Gastrocnemius medialis (tissue), 4 donors: ENCODE data around the gene AP1M2. TPM values are rescaled to one million over a fixed set of nuclear protein-coding genes. Genes with fewer than 3 reads are reported as not detected.
A peak's percentile ranks its signal among the peaks of the same experiment; 100 is the strongest.

Experiments used
- ATAC-seq, 2 donors: fragments of 150-250 bp; one replicate each; pipeline ENCODE4 v1.9.1; 2016
- DNase-seq, 2 donors: peaks; one replicate each; pipeline ENCODE4 v3.0.0-alpha.2; 2019
- H3K27ac ChIP-seq, 4 donors: fragments of 200-600 bp; sonication (generic); 1 replicate in 1 of 4; 2 replicates in 3 of 4; pipeline ENCODE4 v1.5.1; 2016 to 2018; ENCODE audit warnings: mild to moderate bottlenecking in 2 of 4, moderate library complexity in 1 of 4
- H3K27me3 ChIP-seq, 3 donors: fragments of 200-600 bp; sonication (generic) in 2 of 3; 1 replicate in 1 of 3; 2 replicates in 2 of 3; pipeline versions ENCODE4 v1.5.1 to v1.6.0; 2016 to 2019; ENCODE audit warnings: mild to moderate bottlenecking in 1 of 3, moderate library complexity in 1 of 3
- H3K36me3 ChIP-seq, 2 donors: fragments of 200-600 bp; sonication (generic) in 1 of 2; one replicate each; pipeline ENCODE4 v1.5.1; 2017 to 2018
- H3K4me1 ChIP-seq, 2 donors: fragments of 200-600 bp; sonication (generic) in 1 of 2; one replicate each; pipeline ENCODE4 v1.5.1; 2016 to 2017; ENCODE audit warnings: mild to moderate bottlenecking in 2 of 2
- H3K4me3 ChIP-seq, 4 donors: fragments of 200-600 bp; sonication (generic) in 3 of 4; 1 replicate in 1 of 4; 2 replicates in 3 of 4; pipeline ENCODE4 v1.5.1; 2016 to 2019; ENCODE audit warnings: mild to moderate bottlenecking in 2 of 4
- H3K9me3 ChIP-seq, 3 donors: fragments of 200-600 bp; sonication (generic) in 2 of 3; 1 replicate in 1 of 3; 2 replicates in 2 of 3; pipeline ENCODE4 v1.5.1; 2016 to 2019
- POLR2A ChIP-seq, 2 donors: fragments of 450-650 bp; IDR thresholded peaks; one replicate each; pipeline ENCODE4 v1.6.1; 2017; ENCODE audit warnings: antibody characterized with exemption in 2 of 2, mild to moderate bottlenecking in 2 of 2, moderate library complexity in 2 of 2
- in situ Hi-C, 4 donors: fragments of 200-750 bp; cut with MboI; loops; one replicate each; pipeline versions ENCODE4 v1.15.0 to v1.8.0; 2017; ENCODE audit warnings: low sequenced_read_pairs in 4 of 4
- intact Hi-C: fragments of 100-400 bp; cut with DNase I; formaldehyde crosslinking; loops from one replicate; pipeline ENCODE4 v1.15.1; 2023; ENCODE audit warnings: low total_unique reads
- total RNA-seq, 4 donors: library from RNA; depleted of rRNA; stranded (reverse); fragments of >200 nt; gene quantifications; one replicate each; pipeline versions ENCODE4 v1.1.0 to v1.2.3, GENCODE V29; 2016
- TF ChIP-seq, protein P1 (sequence below), 5 experiments: fragments of 450-650 bp in 3 of 5; fragments of 200-600 bp in 2 of 5; sonication (generic) in 2 of 5; IDR thresholded peaks in 4 of 5; conservative IDR thresholded peaks in 1 of 5; 1 replicate in 4 of 5; 2 replicates in 1 of 5; pipeline ENCODE4 v1.5.1; 2016 to 2019; ENCODE audit warnings: antibody characterized with exemption in 5 of 5, mild to moderate bottlenecking in 3 of 5, moderate library complexity in 3 of 5

AP1M2 gene
- total RNA-seq, 4 donors from 2014 or later = 0.32 TPM; not detected in 3

DNA sequence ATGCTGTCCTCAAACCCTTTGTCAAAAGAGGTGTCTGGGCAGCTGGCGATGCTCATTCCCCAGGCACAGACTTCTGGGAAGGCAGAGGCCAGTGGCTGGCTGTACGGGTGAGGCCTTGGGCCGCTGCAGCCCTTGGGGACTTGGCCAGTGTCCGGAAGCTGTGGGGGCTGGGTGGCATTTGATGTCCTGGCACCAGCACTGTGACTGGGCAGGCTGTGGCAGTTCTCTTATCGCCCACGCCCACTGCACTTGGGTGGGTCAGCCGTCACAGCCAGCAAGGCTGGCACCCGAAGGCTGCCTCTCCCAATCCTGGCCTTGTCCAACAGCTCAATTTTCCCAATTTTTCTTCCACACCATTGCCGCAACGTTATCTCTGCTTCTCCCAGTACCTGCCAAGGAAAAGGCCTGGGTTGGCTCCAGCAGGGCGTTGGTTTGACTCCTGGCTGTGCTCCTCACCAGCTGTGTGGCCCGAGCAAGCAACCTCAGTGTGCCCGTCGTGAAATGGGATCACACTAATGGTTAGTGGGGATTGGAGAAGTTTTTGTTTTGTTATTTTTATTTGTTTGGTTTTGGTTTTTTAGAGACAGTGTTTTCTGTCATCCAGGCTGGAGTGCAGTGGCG, 25.5 kb upstream of the AP1M2 start:
- in situ Hi-C loops = no loop called here
- H3K36me3 ChIP-seq = no peaks in the 10 kb centered on the region
- H3K27ac ChIP-seq = peak overlapping the region; percentile 79 to 96 (median 86)
- DNase-seq (peak; percentile 65 to 94), ATAC-seq (peak; percentile 81 to 85)
- H3K27me3 ChIP-seq = no peaks in the 10 kb centered on the region
- peak overlapping the region in 3 of 4 donors; percentile 5 to 41 (median 13) for H3K4me3 ChIP-seq
- peaks cover 21 to 34% of the 10 kb centered on the region in 2 donors for H3K4me1 ChIP-seq
- intact Hi-C loops = no loop called here
- TF ChIP-seq POLR2A (IDR thresholded peaks at IDR 0.05) = no peak
- TF ChIP-seq, protein P1, sequence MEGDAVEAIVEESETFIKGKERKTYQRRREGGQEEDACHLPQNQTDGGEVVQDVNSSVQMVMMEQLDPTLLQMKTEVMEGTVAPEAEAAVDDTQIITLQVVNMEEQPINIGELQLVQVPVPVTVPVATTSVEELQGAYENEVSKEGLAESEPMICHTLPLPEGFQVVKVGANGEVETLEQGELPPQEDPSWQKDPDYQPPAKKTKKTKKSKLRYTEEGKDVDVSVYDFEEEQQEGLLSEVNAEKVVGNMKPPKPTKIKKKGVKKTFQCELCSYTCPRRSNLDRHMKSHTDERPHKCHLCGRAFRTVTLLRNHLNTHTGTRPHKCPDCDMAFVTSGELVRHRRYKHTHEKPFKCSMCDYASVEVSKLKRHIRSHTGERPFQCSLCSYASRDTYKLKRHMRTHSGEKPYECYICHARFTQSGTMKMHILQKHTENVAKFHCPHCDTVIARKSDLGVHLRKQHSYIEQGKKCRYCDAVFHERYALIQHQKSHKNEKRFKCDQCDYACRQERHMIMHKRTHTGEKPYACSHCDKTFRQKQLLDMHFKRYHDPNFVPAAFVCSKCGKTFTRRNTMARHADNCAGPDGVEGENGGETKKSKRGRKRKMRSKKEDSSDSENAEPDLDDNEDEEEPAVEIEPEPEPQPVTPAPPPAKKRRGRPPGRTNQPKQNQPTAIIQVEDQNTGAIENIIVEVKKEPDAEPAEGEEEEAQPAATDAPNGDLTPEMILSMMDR (IDR thresholded peaks at IDR 0.05 in 4 of 5, conservative IDR thresholded peaks at IDR 0.05 in 1 of 5) = no peak
- H3K9me3 ChIP-seq = no peaks in the 10 kb centered on the region

DNA sequence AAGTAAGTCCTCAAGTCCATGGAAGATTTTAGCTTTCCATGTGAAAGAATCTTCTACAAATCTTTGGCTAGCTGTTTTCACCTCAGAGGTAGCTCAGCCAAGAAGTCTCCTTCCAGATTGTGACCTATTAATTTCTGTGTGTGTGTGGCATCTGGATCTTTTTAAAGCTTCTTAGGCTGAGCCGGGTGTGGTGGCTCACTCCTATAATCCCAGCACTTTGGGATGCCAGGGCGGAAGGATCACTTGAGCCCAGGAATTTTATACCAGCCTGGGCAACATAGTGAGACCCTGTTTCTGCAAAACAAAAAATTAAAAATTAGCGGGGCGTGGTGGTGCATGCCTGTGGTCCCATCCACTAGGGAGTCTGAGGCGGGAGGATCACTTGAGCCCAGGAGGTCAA, 24.8 kb upstream of the AP1M2 start:
- no peaks in the 10 kb centered on the region for H3K36me3 ChIP-seq
- peaks cover 21 to 32% of the 10 kb centered on the region in 2 donors for H3K4me1 ChIP-seq
- H3K27ac ChIP-seq = peak overlapping the region; percentile 79 to 96 (median 86)
- DNase-seq = no peak
- intact Hi-C loops = no loop called here
- no peaks in the 10 kb centered on the region for H3K9me3 ChIP-seq
- H3K27me3 ChIP-seq = no peaks in the 10 kb centered on the region
- in situ Hi-C loops = no loop called here
- no peak overlapping the region for H3K4me3 ChIP-seq
- ATAC-seq = no peak
- TF ChIP-seq, protein P1 (IDR thresholded peaks at IDR 0.05 in 4 of 5, conservative IDR thresholded peaks at IDR 0.05 in 1 of 5) = no peak
- no peak for TF ChIP-seq POLR2A (IDR thresholded peaks at IDR 0.05)

DNA sequence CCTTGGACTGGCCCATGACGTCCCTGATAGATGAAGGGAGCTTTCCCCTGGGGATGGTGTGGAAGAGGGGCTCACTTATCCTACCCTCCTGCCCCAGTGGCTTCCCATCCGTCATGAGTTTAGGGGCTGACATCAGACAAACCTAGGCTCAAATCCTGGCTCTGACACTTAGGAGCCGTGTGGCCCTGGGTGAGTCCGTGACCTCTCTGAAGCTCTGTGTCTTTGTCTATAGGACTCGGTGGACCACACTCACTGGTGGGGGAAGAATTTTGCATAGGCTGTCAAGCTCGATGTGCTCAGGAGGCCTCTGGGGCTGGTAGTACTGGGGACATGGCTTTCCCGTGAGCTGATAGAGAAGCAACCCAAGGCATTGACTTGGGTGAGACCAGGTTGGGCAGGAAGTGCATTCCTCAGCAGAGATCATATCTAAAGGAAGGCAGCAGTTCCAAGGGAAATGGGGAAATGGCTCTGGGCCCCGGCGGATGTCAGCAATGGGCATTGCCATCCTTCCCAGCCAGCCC, 17.4 kb upstream of the AP1M2 start:
- Histone ChIP-seq H3K4me3 (peak overlapping the region in 1 of 4 donors; percentile 98), H3K9me3 (no peaks in the 10 kb centered on the region), H3K27me3 (no peaks in the 10 kb centered on the region), H3K36me3 (no peaks in the 10 kb centered on the region), H3K27ac (peak overlapping the region; percentile 86 to 98 (median 94)), H3K4me1 (peaks cover 12 to 18% of the 10 kb centered on the region in 2 donors)
- DNase-seq = no peak
- in situ Hi-C loops = no loop called here
- intact Hi-C loops = loop anchor here (5.0 kb wide), 1 partner anchor 38 kb away; no protein-coding TSS in a partner anchor
- ATAC-seq = no peak
- no peak for TF ChIP-seq POLR2A (IDR thresholded peaks at IDR 0.05)
- TF ChIP-seq, protein P1 (IDR thresholded peaks at IDR 0.05 in 4 of 5, conservative IDR thresholded peaks at IDR 0.05 in 1 of 5) = no peak

DNA sequence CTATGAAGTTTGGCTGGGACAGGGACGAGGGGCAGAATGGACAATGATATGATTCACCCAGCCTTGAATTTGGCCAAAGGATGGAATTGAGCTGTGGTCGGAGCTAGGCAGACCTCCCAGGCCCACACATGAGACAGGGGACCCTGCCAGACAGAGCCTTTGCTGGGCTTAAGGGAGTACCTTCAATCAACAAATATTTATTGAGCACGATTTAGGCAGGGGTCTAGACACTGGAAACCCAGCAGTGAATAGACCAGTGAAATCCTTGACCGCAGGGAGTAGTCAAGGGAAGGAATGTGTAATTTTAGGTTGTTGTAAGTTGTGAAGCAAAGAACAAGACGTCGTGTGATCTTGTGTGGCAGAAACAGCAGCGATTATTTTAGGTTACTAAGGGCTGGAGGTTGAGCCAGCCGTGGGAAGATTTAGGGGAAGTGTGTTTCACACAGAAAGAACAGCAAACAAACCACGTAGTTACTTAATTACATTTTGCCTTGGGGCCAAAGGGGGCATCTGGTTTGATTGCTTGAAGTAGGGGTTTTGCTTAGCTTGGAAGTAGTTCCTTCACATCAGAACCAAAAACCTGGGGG, 16.9 kb upstream of the AP1M2 start:
- no peak for ATAC-seq
- in situ Hi-C loops = no loop called here

More for the DNA sequence above, 16.9 kb upstream of the AP1M2 start:
- intact Hi-C loops = loop anchor here (2.0 to 5.0 kb wide), 3 partner anchors 21 to 49 kb away; partner anchors contain the start of gene SLC44A2
- DNase-seq = no peak
- TF ChIP-seq, protein P1 (IDR thresholded peaks at IDR 0.05 in 4 of 5, conservative IDR thresholded peaks at IDR 0.05 in 1 of 5) = no peak
- no peak for TF ChIP-seq POLR2A (IDR thresholded peaks at IDR 0.05)
- peak overlapping the region; percentile 93 to 100 (median 98) for H3K4me3 ChIP-seq
- H3K27me3 ChIP-seq = no peaks in the 10 kb centered on the region
- peaks cover 12 to 18% of the 10 kb centered on the region in 2 donors for H3K4me1 ChIP-seq
- peak overlapping the region; percentile 86 to 98 (median 94) for H3K27ac ChIP-seq
- H3K9me3 ChIP-seq = no peaks in the 10 kb centered on the region
- no peaks in the 10 kb centered on the region for H3K36me3 ChIP-seq
